Measurements from ENCODE around the gene PHF11.

DNA sequence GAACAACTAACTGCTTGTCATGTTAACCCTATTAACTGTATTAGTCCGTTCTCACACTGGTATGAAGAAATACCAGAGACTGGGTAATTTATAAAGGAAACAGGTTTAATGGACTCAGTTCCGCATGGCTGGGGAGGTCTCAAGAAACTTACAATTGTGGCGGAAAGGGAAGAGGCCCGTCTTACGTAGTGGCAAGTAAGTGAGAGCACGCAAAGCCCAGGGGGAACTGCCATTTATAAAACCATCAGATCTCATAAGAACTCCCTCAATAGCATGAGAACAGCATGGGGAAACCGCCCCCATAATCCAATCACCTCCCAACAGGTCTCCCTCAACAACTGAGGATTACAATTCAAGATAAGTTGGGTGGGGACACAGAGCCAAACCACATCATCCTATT, 34.7 kb downstream of the PHF11 start:
- no peak for TF ChIP-seq GATA3 (IDR thresholded peaks at IDR 0.05; ENCODE audit: low read depth, low read length)
- no peak for TF ChIP-seq GATA2 (IDR thresholded peaks at IDR 0.05; ENCODE audit: low read depth, low read length)

All from SH-SY5Y (cell line).